HK-2 (cell line): ENCODE results near the gene SPDYE8.
"Not testable (repeated sequence)": the region's sequence is repeated elsewhere in the genome, so short reads cannot be mapped to it uniquely, and the experiment has no call there.

ENCODE experiments used
- DNase-seq: peaks from one replicate; pipeline ENCODE4 v3.0.0-alpha.2; 2018; ENCODE audit not compliant: unreplicated experiment

Gene SPDYE8, protein sequence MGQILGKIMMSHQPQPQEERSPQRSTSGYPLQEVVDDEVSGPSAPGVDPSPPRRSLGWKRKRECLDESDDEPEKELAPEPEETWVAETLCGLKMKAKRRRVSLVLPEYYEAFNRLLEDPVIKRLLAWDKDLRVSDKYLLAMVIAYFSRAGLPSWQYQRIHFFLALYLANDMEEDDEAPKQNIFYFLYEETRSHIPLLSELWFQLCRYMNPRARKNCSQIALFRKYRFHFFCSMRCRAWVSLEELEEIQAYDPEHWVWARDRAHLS

GRCh38 chr7:73029666-73030065 lies at the start of gene SPDYE8:
Gene SPDYE8, minus strand, starts transcription at chr7:73029766. Its CDS starts 1,800 bp downstream, at chr7:73027966.
- DNase-seq = not testable (repeated sequence)

DNA sequence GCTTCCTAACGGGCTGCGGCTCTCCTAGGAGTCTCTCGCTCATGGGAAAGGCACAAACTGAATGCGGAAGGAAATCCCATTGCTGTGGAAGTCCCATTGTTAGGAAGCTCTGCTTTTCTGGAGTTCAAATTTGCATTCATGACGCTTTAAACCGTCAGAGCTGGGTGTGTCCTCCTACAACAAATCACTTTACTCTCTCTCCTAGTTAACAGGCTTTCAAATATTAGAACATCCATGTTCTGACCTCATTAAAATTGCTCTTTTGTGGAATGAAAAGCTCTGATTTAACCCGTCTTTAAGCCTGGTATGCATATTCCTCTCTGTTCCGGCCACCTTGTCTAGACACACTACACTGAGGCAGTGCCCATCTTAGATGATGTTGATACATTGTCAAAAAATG lies 28.2 kb upstream of the SPDYE8 start, which contains the start of gene SPDYE11:
Gene SPDYE11 (minus strand): TSS at position 101 of the 400 bp plus-strand sequence. CDS start 1,800 bp downstream, outside the sequence.
- DNase-seq = not testable (repeated sequence)

- not testable (repeated sequence) for DNase-seq
Measured at GRCh38 chr7:73006491-73006890, 23.1 kb downstream of the SPDYE8 start.

- DNase-seq = peak; percentile 87
Measured at GRCh38 chr7:73005693-73006447, 23.7 kb downstream of the SPDYE8 start.

DNA sequence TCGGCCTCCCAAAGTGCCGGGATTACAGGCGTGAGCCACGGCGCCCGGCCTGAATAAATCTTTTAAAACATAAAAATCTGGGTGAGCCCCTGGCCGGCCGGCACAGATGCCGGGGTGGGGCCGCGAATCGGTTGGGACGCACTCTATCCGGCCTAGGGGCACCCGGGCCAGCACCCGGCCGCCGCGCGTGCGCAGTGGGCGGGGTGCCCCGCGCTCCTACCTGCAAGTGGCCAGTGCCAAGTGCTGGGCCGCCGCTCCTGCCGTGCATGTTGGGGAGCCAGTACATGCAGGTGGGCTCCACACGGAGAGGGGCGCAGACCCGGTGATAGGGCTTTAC lies 24.2 kb downstream of the SPDYE8 start:
- not testable (repeated sequence) for DNase-seq

DNA sequence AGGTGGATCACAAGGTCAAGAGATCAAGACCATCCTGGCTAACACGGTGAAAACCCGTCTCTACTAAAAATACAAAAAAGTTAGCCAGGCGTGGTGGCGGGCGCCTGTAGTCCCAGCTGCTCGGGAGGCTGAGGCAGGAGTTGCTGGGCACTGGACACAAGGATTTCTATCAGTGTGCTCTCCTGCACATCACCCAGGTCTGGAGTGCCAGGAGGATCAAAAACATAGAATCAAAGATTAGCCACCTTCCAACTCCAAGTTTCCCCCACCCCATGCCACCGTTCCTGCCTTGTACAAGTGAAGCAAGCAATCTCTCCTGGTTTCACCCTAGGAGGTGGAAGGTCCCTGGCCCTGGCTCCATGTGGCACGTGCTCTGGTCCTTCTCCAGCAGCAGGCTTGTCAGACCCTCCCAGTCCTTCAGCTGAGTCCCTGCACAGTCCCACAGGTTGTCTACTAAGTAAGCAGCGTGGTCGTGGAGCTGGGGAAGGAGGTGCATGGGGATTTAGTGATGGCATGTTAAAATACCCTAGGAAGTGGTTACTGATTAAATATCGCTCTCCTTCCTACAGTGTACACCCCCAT lies 31.6 kb downstream of the SPDYE8 start:
- not testable (repeated sequence) for DNase-seq

DNA sequence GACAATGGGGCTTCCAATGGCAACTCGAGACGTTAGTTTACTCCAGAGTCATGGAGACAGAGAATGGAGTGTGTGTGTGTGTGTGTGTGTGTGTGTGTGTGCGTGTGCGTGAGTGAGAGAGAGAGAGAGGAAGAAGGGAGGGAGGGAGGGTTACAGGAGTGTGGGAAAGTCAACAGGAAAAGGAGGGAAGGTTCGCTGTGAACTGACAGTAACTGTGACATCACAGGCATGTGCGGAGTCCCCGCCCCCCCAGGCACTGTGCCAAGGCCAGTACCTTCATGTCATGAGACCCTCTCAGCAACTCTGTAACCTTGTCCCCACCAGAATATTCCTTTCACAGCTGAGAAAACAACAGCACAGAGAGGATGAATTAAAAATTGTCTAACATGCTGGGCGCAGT lies 32.1 kb downstream of the SPDYE8 start:
- DNase-seq = not testable (repeated sequence)

GRCh38 chr7:72995484-72995883 lies 34.1 kb downstream of the SPDYE8 start:
- not testable (repeated sequence) for DNase-seq

- DNase-seq = not testable (repeated sequence)
Measured at GRCh38 chr7:72990146-72990913, 39.2 kb downstream of the SPDYE8 start.

GRCh38 chr7:72982084-72982483 lies 47.5 kb downstream of the SPDYE8 start:
- not testable (repeated sequence) for DNase-seq

DNA sequence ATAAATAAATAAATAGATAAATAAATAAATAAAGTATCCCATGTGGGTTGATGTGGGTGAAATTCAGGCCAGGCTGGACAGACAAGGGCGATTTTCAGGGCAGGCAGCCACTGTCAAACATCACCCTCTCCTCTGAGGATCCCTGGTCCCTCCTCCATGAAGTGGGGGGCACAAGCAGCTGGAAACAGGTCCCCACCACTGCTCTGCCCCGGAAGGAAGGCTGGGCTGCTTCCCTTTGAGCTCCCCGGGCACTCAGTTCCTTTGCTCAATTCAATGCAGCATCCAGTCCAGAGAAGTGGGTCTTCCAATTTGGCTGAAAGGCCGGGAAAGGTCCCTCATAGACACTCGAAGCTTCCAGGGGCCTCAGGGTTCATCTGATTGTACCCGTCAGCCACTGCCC lies 49.2 kb downstream of the SPDYE8 start:
- not testable (repeated sequence) for DNase-seq

DNA sequence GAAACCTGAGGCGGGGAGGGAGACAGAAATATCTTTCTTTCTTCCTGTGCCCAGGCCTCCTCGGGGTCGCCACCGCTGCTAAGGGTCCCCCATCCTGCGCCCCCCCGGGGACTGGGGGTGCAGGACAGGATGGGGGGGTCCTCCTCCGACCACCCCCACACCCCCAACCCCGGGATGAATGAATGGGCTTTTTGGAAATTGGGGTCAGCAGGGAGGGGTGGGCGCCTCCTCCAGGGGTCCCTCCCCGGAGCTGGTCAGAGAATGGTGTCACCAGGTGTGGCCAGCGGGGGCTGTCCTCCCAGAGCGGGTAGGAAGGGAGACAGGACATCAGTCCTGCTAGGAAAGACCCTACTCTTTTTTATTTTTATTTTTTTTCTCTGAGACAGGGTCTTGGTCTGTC lies 53.1 kb downstream of the SPDYE8 start:
- not testable (repeated sequence) for DNase-seq

GRCh38 chr7:72975656-72976286 lies 53.8 kb downstream of the SPDYE8 start:
- not testable (repeated sequence) for DNase-seq

GRCh38 chr7:72974781-72975180 lies 54.8 kb downstream of the SPDYE8 start:
- not testable (repeated sequence) for DNase-seq

- DNase-seq = not testable (repeated sequence)
Measured at GRCh38 chr7:72971505-72971904, 58.1 kb downstream of the SPDYE8 start.
